PC-3 (cell line): Measurements from ENCODE around the gene ARSG. TPM values are rescaled to one million over a fixed set of nuclear protein-coding genes. Genes with fewer than 3 reads are reported as not detected.

Source experiments
- ATAC-seq: fragments of 200-7000 bp; cut with Tn5 transposase; 2 replicates; pipeline ENCODE4 v1.9.1; 2020; ENCODE audit warnings: mild to moderate bottlenecking, moderate library complexity
- BruUV-seq: library from RNA; stranded (reverse); fragments of 400-500 nt; replicated peaks from 2 replicates; lab custom pipeline; 2021; lab: Mats Ljungman, UMichigan
- CTCF ChIA-PET: fragments of 300-600 bp; sonication (Branson Sonifier 250); formaldehyde crosslinking; loops from one replicate; lab custom pipeline; 2022; ENCODE audit warnings: antibody characterized with exemption; lab: Charles Lee
- POLR2A ChIA-PET: fragments of 300-600 bp; sonication (Branson Sonifier 250); formaldehyde crosslinking; loops from one replicate; lab custom pipeline; 2022; ENCODE audit warnings: antibody characterized with exemption; ENCODE audit not compliant: unreplicated experiment; lab: Charles Lee
- DNase-seq: peaks from one replicate; pipeline ENCODE4 v3.0.0-alpha.2; 2015
- H2AFZ ChIP-seq: fragments of 300-600 bp; sonication (generic); 2 replicates; pipeline ENCODE4 v1.6.0; 2016; ENCODE audit warnings: antibody characterized with exemption, low read length
- H3F3A ChIP-seq: fragments of 300-600 bp; sonication (generic); one replicate; pipeline ENCODE4 v1.6.0; 2017; ENCODE audit warnings: antibody characterized with exemption, low read length, control low read depth, mild to moderate bottlenecking; ENCODE audit not compliant: unreplicated experiment
- H3K27ac ChIP-seq: fragments of 300-600 bp; sonication (generic); 2 replicates; pipeline ENCODE4 v1.5.1; 2016; ENCODE audit warnings: mild to moderate bottlenecking, low read length
- H3K27me3 ChIP-seq: fragments of 300-600 bp; sonication (generic); 2 replicates; pipeline ENCODE4 v1.6.1; 2016; ENCODE audit warnings: low read length, mixed read lengths
- H3K36me3 ChIP-seq: fragments of 300-600 bp; sonication (generic); 2 replicates; pipeline ENCODE4 v1.6.1; 2016; ENCODE audit warnings: low read depth, mixed run types, low read length, mixed read lengths
- H3K4me1 ChIP-seq: fragments of 300-600 bp; sonication (generic); 2 replicates; pipeline ENCODE4 v1.5.1; 2016; ENCODE audit warnings: low read length; ENCODE audit not compliant: insufficient read depth
- H3K4me2 ChIP-seq: fragments of 300-600 bp; sonication (generic); 2 replicates; pipeline ENCODE4 v1.6.0; 2016; ENCODE audit warnings: low read length
- H3K4me3 ChIP-seq: fragments of 300-600 bp; sonication (generic); 2 replicates; pipeline ENCODE4 v1.5.1; 2016; ENCODE audit warnings: mild to moderate bottlenecking, low read length, mixed read lengths
- H3K79me2 ChIP-seq: fragments of 300-600 bp; sonication (generic); 2 replicates; pipeline ENCODE4 v1.6.1; 2017; ENCODE audit warnings: low read length, mixed read lengths
- H3K9ac ChIP-seq: fragments of 300-600 bp; sonication (generic); 2 replicates; pipeline ENCODE4 v1.6.0; 2016; ENCODE audit warnings: mild to moderate bottlenecking, low read length
- H3K9me2 ChIP-seq: fragments of 300-600 bp; sonication (generic); replicated peaks from 2 replicates; pipeline ENCODE4 v1.6.1; 2016; ENCODE audit warnings: mixed run types, low read length, mixed read lengths
- H3K9me3 ChIP-seq: fragments of 300-600 bp; sonication (generic); 2 replicates; pipeline ENCODE4 v1.6.1; 2016; ENCODE audit warnings: low read length, mixed read lengths
- H4K20me1 ChIP-seq: fragments of 300-600 bp; sonication (generic); 2 replicates; pipeline ENCODE4 v1.6.1; 2016; ENCODE audit warnings: low read length, mixed read lengths
- EZH2 ChIP-seq: fragments of 300-600 bp; sonication (generic); IDR thresholded peaks from one replicate; pipeline ENCODE4 v1.6.1; 2017; ENCODE audit warnings: antibody characterized with exemption, mild to moderate bottlenecking, low read length; ENCODE audit not compliant: unreplicated experiment
- EZH2phosphoT487 ChIP-seq: fragments of 300-600 bp; sonication (generic); IDR thresholded peaks from 2 replicates; pipeline ENCODE4 v1.6.1; 2018; ENCODE audit warnings: mild to moderate bottlenecking, antibody characterized with exemption, low read length, borderline replicate concordance
- intact Hi-C: fragments of 100-400 bp; cut with micrococcal nuclease; formaldehyde crosslinking; loops from 2 replicates; pipeline ENCODE4 v1.9.0; 2023
- total RNA-seq: library from RNA; depleted of rRNA; stranded (reverse); fragments of >200 nt; gene quantifications from 2 replicates; pipeline ENCODE4 v1.2.3, GENCODE V29; 2014
- TF ChIP-seq, protein P1 (sequence below): fragments of 300-600 bp; sonication (generic); conservative IDR thresholded peaks from 2 replicates; pipeline ENCODE4 v1.5.1; 2017; ENCODE audit warnings: antibody characterized with exemption, low read depth, mild to moderate bottlenecking, low read length

Gene ARSG
- total RNA-seq, 1 experiment from 2014 or later, result 2.1 TPM

DNA sequence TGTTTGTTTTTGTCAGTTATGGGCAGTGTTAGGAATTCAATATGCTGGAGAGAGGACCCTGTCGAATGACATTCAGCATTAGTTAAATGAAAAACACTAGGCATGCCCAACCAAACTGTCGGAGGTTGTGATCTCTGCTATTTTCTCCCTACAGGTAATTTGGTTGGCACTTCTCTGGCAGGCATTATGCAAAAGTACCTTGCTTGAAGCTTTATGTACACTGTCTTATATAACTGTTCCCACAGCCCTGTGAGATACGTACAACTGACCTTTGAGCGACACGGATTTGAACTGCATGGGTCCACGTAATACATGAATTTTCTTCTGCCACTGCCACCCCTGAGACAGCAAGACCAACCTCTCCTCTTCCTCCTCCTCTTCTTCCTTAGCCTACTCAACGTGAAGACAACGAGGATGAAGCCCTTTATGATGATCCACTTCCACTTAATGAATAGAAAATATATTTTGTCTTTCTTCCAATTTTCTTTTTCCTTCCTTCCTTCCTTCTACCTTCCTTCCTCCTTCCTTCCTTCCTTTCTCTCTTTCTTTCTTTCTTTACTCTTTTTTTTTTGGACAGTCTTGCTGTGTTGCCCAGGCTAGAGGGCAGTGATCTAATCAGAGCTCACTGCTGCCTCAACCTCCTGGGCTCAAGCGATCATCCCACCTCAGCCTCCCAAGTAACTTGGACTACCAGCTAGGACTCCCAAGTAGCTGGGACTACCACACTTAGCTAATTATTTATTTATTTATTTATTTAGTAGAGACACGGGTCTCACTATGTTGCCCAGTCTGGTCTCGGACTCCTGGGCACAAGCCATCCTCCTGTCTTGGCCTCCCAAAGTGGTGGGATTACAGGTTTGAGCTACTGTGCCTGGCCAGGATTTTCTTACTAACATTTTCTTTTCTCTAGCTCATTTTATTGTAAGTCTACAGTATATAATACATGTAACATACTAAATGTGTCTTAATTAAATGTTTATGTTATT, 88.7 kb downstream of the ARSG start:
- H2AFZ ChIP-seq, result no peak overlapping the region
- ChIA-PET CTCF (interaction anchor here (1.0 kb wide), 1 partner anchor 19 kb away, joined by 3 read pairs; no protein-coding TSS in a partner anchor), POLR2A (no interaction called here)
- H4K20me1 ChIP-seq, result no peaks in the 10 kb centered on the region
- no peaks in the 10 kb centered on the region for H3K36me3 ChIP-seq
- TF ChIP-seq EZH2 (no peak), EZH2phosphoT487 (no peak)
- TF ChIP-seq, protein P1, sequence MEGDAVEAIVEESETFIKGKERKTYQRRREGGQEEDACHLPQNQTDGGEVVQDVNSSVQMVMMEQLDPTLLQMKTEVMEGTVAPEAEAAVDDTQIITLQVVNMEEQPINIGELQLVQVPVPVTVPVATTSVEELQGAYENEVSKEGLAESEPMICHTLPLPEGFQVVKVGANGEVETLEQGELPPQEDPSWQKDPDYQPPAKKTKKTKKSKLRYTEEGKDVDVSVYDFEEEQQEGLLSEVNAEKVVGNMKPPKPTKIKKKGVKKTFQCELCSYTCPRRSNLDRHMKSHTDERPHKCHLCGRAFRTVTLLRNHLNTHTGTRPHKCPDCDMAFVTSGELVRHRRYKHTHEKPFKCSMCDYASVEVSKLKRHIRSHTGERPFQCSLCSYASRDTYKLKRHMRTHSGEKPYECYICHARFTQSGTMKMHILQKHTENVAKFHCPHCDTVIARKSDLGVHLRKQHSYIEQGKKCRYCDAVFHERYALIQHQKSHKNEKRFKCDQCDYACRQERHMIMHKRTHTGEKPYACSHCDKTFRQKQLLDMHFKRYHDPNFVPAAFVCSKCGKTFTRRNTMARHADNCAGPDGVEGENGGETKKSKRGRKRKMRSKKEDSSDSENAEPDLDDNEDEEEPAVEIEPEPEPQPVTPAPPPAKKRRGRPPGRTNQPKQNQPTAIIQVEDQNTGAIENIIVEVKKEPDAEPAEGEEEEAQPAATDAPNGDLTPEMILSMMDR, result no peak
- intact Hi-C loops, result no loop called here
- H3K4me2 ChIP-seq, result peak overlapping the region; percentile 64
- BruUV-seq, result no TSS peak
- no peak for ATAC-seq
- H3K27me3 ChIP-seq, result no peaks in the 10 kb centered on the region
- H3K9me2 ChIP-seq, result no peaks in the 10 kb centered on the region
- no peak overlapping the region for H3K4me3 ChIP-seq
- H3K27ac ChIP-seq, result peak overlapping the region; percentile 93
- H3K9me3 ChIP-seq, result no peaks in the 10 kb centered on the region
- peak overlapping the region; percentile 83 for H3K9ac ChIP-seq
- H3K79me2 ChIP-seq, result no peaks in the 10 kb centered on the region
- H3F3A ChIP-seq, result no peaks in the 10 kb centered on the region
- DNase-seq, result no peak
- peaks cover 55% of the 10 kb centered on the region for H3K4me1 ChIP-seq

DNA sequence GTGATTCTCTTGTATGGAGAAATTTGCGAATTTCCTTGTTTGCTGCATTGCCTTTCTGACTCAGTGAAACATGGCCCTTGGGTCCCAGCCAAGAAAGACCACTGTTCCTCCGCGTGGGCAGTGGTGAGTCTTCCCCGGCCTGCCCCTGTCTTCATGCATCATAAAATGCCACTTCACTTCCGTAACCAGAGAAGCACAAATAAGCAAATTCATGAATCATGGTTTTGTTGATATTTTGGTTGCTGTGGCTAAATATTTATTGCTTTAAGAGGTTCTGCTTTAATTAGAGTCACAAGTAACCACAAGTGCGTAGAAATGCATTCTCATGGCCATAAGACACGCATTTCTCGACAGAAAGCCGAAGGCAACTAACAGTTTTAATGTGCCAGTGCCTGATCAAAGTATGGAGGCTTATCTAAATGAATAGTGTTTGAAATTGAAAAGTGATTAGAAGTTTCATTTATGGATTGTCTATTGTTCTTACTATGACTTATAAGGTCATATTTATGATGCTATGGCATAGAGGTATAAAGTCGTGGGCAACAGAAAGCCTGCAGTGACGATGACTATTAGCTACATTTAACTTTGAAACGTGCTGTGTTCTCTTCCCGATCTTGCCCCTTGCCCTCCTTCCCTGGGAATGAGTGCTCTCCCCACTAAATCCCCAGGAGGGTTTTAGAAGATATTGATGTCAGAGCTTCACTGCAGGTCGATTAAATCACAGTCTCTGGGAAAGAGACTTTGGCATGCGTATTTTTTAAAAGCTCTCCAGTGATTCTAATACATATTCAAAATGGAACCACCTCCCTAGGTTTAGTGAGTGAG, 90.0 kb downstream of the ARSG start:
- TSS peak; percentile 91 for BruUV-seq
- ATAC-seq, result peak; percentile 63

DNA sequence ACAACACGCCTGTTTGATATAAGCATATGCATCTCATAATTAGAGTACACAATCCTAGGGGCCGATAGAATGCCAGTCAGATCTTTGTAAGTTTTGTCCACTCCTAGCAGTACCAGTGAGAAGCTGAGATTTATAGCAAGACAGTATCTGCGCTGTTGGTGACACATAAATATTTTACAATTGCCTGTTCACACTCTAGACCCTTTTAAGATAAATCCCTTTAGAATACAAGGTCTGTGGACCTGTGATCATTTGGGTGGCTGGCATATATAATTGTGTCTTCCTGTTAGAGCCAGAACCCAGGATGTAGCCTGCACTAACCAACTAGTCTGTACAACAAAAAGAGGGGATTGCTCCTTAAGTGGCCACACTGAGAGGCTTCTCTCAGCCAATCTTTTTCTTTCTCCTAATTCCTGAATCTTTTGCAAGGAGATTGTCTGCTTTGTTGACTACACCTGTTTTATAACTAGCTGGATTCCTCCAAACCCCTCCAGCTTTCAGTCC, 91.3 kb downstream of the ARSG start:
- H3K27ac ChIP-seq, result peak overlapping the region; percentile 82
- POLR2A ChIA-PET, result interaction anchor here (0.7 kb wide), 1 partner anchor 283 kb away, joined by 7 read pairs; no protein-coding TSS in a partner anchor

More for the DNA sequence above, 90.0 kb downstream of the ARSG start:
- peak; percentile 98 for DNase-seq
- Histone ChIP-seq H3K36me3 (no peaks in the 10 kb centered on the region), H3K9me2 (no peaks in the 10 kb centered on the region), H3K9me3 (no peaks in the 10 kb centered on the region), H2AFZ (no peak overlapping the region), H3K27me3 (no peaks in the 10 kb centered on the region), H3K27ac (peak overlapping the region; percentile 93), H4K20me1 (no peaks in the 10 kb centered on the region), H3K9ac (peak overlapping the region; percentile 83), H3K4me2 (peak overlapping the region; percentile 64), H3K4me3 (no peak overlapping the region; the same call in 1 of the 2 replicates), H3K79me2 (no peaks in the 10 kb centered on the region), H3K4me1 (peaks cover 57% of the 10 kb centered on the region), H3F3A (no peaks in the 10 kb centered on the region)
- ChIA-PET POLR2A (no interaction called here), CTCF (interaction anchor here (1.0 kb wide), 1 partner anchor 18 kb away, joined by 3 read pairs; no protein-coding TSS in a partner anchor)
- intact Hi-C loops, result no loop called here
- peak; percentile 66; the same call in 1 of the 2 replicates for TF ChIP-seq EZH2phosphoT487
- TF ChIP-seq EZH2, result no peak

More for the DNA sequence above, 91.3 kb downstream of the ARSG start:
- no peaks in the 10 kb centered on the region for H4K20me1 ChIP-seq
- H2AFZ ChIP-seq, result no peak overlapping the region
- no peaks in the 10 kb centered on the region for H3K27me3 ChIP-seq
- no peaks in the 10 kb centered on the region for H3K9me3 ChIP-seq
- no peak for TF ChIP-seq EZH2
- TF ChIP-seq, protein P1, result no peak
- TF ChIP-seq EZH2phosphoT487, result no peak
- CTCF ChIA-PET, result no interaction called here
- no peaks in the 10 kb centered on the region for H3K9me2 ChIP-seq
- peak overlapping the region; percentile 65 for H3K9ac ChIP-seq
- H3K4me1 ChIP-seq, result peaks cover 55% of the 10 kb centered on the region
- H3K4me2 ChIP-seq, result no peak overlapping the region
- no peak overlapping the region for H3K4me3 ChIP-seq
- H3F3A ChIP-seq, result no peaks in the 10 kb centered on the region
- ATAC-seq, result no peak
- DNase-seq, result no peak
- BruUV-seq, result no TSS peak
- no peaks in the 10 kb centered on the region for H3K79me2 ChIP-seq
- intact Hi-C loops, result no loop called here
- no peaks in the 10 kb centered on the region for H3K36me3 ChIP-seq
